ENCODE results near the gene ASCC1. TPM values are rescaled to one million over a fixed set of nuclear protein-coding genes. Genes with fewer than 3 reads are reported as not detected.

ASCC1 gene
- total and polyA plus RNA-seq, 2 donors from 2014 or later = 24.0 to 36.1 TPM

DNA sequence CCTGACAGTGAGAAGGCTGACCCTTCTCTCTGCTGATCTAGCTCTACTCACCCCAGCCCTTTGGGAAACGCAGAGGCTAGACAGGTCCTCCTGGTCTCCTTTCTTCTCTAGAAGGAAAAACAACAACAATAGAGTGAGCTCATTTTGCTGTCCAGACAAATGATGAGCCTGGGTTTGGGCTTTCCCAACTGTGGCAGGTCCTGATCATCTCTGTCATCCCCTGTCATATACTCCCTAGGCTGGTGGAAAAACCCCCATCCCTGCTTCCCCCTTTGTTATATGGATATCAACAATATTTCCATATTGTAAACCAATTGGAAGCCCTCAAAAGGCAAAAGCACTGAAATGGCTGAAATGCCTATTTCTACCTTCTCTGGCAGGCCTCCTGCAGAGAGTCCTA, 48.5 kb upstream of the ASCC1 start:
- no peak overlapping the region for H3K27ac ChIP-seq (ENCODE audit: low read depth in 2 of 2, low read length in 2 of 2)
- peaks cover 11 to 16% (median 14%) of the 10 kb centered on the region in 3 donors for H3K4me1 ChIP-seq (ENCODE audit: control insufficient read depth in 2 of 3, insufficient read depth in 2 of 3, low read depth in 1 of 3, low read length in 3 of 3)
- no peaks in the 10 kb centered on the region for H3K27me3 ChIP-seq (ENCODE audit: control insufficient read depth, insufficient read depth, low read length)
- intact Hi-C loops (cut with DNase I) = no loop called here
- H3K4me3 ChIP-seq (ENCODE audit: low read length in 3 of 3) = no peak overlapping the region
- DNase-seq (no peak), FAIRE-seq (no peak)
- TF ChIP-seq, protein P1, sequence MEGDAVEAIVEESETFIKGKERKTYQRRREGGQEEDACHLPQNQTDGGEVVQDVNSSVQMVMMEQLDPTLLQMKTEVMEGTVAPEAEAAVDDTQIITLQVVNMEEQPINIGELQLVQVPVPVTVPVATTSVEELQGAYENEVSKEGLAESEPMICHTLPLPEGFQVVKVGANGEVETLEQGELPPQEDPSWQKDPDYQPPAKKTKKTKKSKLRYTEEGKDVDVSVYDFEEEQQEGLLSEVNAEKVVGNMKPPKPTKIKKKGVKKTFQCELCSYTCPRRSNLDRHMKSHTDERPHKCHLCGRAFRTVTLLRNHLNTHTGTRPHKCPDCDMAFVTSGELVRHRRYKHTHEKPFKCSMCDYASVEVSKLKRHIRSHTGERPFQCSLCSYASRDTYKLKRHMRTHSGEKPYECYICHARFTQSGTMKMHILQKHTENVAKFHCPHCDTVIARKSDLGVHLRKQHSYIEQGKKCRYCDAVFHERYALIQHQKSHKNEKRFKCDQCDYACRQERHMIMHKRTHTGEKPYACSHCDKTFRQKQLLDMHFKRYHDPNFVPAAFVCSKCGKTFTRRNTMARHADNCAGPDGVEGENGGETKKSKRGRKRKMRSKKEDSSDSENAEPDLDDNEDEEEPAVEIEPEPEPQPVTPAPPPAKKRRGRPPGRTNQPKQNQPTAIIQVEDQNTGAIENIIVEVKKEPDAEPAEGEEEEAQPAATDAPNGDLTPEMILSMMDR (IDR thresholded peaks at IDR 0.05; ENCODE audit: borderline replicate concordance, extremely low read depth, insufficient read depth) = no peak
- H3K36me3 ChIP-seq (ENCODE audit: control insufficient read depth in 2 of 3, insufficient read depth in 3 of 3, low read length in 3 of 3) = no peaks in the 10 kb centered on the region
- H3K9me3 ChIP-seq (ENCODE audit: control insufficient read depth in 2 of 3, insufficient read depth in 1 of 3, low read length in 3 of 3) = no peaks in the 10 kb centered on the region
- no peak overlapping the region for H3K9ac ChIP-seq (ENCODE audit: low read length in 3 of 3)

DNA sequence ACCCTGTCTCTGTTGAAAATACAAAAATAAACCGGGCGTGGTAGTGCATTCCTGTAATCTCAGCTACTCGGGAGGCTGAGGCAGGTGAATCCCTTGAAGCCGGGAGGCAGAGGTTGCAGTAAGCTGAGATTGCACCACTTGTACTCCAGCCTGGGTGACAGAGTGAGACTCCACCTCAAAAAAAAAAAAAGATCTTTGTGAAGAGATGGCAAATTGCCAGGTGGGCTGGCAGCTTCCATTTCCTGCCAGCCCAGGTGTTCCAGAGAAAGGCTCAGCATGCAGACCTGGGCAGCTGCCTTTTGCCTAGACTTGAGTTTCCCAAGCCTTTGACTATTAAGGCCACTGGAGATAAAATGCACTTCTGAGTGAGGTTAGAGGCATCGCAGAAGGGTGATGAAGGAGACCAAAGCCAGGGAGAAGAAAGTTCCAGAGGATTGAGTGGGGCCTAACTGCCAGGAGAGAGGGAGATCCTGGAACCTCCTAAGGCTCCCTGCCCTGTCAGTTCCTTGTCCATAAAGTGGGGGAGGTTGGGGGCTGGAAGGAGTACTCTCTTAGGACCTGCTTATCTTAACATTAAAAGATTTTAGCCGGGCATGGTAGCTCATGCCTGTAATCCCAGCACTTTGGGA, 47.7 kb upstream of the ASCC1 start:
- DNase-seq (peak in 4 of 5 donors; percentile 38 to 86 (median 76)), FAIRE-seq (no peak)
- H3K9me3 ChIP-seq (ENCODE audit: control insufficient read depth in 2 of 3, insufficient read depth in 1 of 3, low read length in 3 of 3) = no peaks in the 10 kb centered on the region
- no peak overlapping the region for H3K4me3 ChIP-seq (ENCODE audit: low read length in 3 of 3)
- peak overlapping the region in 1 of 2 donors; percentile 28 for H3K27ac ChIP-seq (ENCODE audit: low read depth in 2 of 2, low read length in 2 of 2)
- H3K9ac ChIP-seq (ENCODE audit: low read length in 3 of 3) = no peak overlapping the region
- intact Hi-C loops (cut with DNase I) = no loop called here
- H3K27me3 ChIP-seq (ENCODE audit: control insufficient read depth, insufficient read depth, low read length) = no peaks in the 10 kb centered on the region
- TF ChIP-seq, protein P1 (IDR thresholded peaks at IDR 0.05; ENCODE audit: borderline replicate concordance, extremely low read depth, insufficient read depth) = no peak
- no peaks in the 10 kb centered on the region for H3K36me3 ChIP-seq (ENCODE audit: control insufficient read depth in 2 of 3, insufficient read depth in 3 of 3, low read length in 3 of 3)
- peaks cover 12 to 17% (median 16%) of the 10 kb centered on the region in 3 donors for H3K4me1 ChIP-seq (ENCODE audit: control insufficient read depth in 2 of 3, insufficient read depth in 2 of 3, low read depth in 1 of 3, low read length in 3 of 3)

DNA sequence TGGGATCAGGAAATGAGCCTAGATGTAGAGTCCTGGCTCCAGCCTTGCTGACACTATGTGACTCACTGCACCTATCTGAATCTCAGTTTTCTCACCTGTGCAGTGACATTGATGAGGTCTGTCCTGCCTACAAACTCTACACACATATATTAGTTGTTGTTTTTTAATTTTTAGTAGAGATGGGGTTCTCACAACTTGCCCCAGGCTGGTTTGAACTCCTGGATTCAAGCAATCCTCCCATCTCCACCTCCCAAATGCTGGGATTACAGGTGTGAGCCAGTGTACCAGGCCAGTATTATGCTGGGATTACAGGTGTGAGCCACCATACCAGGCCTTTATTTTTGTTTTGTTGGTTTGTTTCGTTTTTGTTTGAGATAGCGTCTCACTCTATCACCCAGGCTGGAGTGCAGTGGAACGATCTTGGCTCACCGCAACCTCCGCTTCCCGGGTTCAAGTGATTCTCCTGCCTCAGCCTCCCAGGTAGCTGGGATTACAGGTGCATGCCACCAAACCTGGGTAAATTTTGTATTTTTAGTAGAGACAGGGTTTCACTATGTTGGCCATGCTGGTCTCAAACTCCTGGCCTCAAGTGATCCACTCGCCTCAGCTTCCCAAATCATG, 45.8 kb upstream of the ASCC1 start:
- Histone ChIP-seq H3K9ac (ENCODE audit: low read length in 3 of 3) (peak overlapping the region in 1 of 3 donors; percentile 78), H3K4me1 (ENCODE audit: control insufficient read depth in 2 of 3, insufficient read depth in 2 of 3, low read depth in 1 of 3, low read length in 3 of 3) (peaks cover 17 to 18% (median 17%) of the 10 kb centered on the region in 3 donors), H3K36me3 (ENCODE audit: control insufficient read depth in 2 of 3, insufficient read depth in 3 of 3, low read length in 3 of 3) (no peaks in the 10 kb centered on the region), H3K4me3 (ENCODE audit: low read length in 3 of 3) (no peak overlapping the region), H3K27me3 (ENCODE audit: control insufficient read depth, insufficient read depth, low read length) (no peaks in the 10 kb centered on the region), H3K9me3 (ENCODE audit: control insufficient read depth in 2 of 3, insufficient read depth in 1 of 3, low read length in 3 of 3) (no peaks in the 10 kb centered on the region), H3K27ac (ENCODE audit: low read depth in 2 of 2, low read length in 2 of 2) (peak overlapping the region in 1 of 2 donors; percentile 92)
- no peak for DNase-seq
- no peak for FAIRE-seq
- intact Hi-C loops (cut with DNase I) = no loop called here
- TF ChIP-seq, protein P1 (IDR thresholded peaks at IDR 0.05; ENCODE audit: borderline replicate concordance, extremely low read depth, insufficient read depth) = no peak

Measured in kidney (tissue), 14 donors.